CD14-positive monocyte (primary cell): ENCODE results near the gene SMARCA2. TPM values are rescaled to one million over a fixed set of nuclear protein-coding genes. Genes with fewer than 3 reads are reported as not detected.

Experiments used
- DNase-seq, 3 donors: peaks; one replicate each; pipeline ENCODE4 v3.0.0-alpha.2; 2011 to 2022
- H2AFZ ChIP-seq: 2 replicates; pipeline ENCODE4 v1.6.0; 2012; ENCODE audit warnings: mild to moderate bottlenecking, low read depth, low read length, inconsistent platforms; ENCODE audit not compliant: insufficient read depth, poor library complexity, severe bottlenecking
- H3K27ac ChIP-seq, 2 donors: 1 replicate in 1 of 2; 2 replicates in 1 of 2; pipeline ENCODE4 v1.5.1; 2012 to 2013; ENCODE audit warnings: low read length in 2 of 2, control low read depth in 1 of 2, inconsistent platforms in 1 of 2, low read depth in 1 of 2, mild to moderate bottlenecking in 1 of 2
- H3K27me3 ChIP-seq, 2 donors: one replicate each; pipeline versions ENCODE4 v1.6.0 to v1.6.1; 2011 to 2013; ENCODE audit warnings: low read length in 2 of 2; ENCODE audit not compliant: control insufficient read depth in 2 of 2, insufficient read depth in 2 of 2
- H3K36me3 ChIP-seq, 2 donors: replicated peaks in 1 of 2; 1 replicate in 1 of 2; 2 replicates in 1 of 2; pipeline versions ENCODE4 v1.5.1 to v1.6.1; 2012 to 2013; ENCODE audit warnings: low read length in 2 of 2, control low read depth in 1 of 2, inconsistent platforms in 1 of 2, mild to moderate bottlenecking in 1 of 2; ENCODE audit not compliant: insufficient read depth in 2 of 2, control insufficient read depth in 1 of 2
- H3K4me1 ChIP-seq, 2 donors: 1 replicate in 1 of 2; 2 replicates in 1 of 2; pipeline versions ENCODE4 v1.5.1 to v1.6.1; 2012 to 2013; ENCODE audit warnings: low read length in 2 of 2, control low read depth in 1 of 2, inconsistent platforms in 1 of 2, mild to moderate bottlenecking in 1 of 2, moderate library complexity in 1 of 2; ENCODE audit not compliant: insufficient read depth in 2 of 2, control insufficient read depth in 1 of 2
- H3K4me2 ChIP-seq: replicated peaks from 2 replicates; pipeline ENCODE3; 2012; ENCODE audit warnings: low read length, moderate library complexity, mild to moderate bottlenecking; ENCODE audit not compliant: poor library complexity, severe bottlenecking; ENCODE audit errors: extremely low read depth
- H3K4me3 ChIP-seq, 3 experiments: fragments of 200-600 bp in 1 of 3; sonication (generic) in 1 of 3; replicated peaks in 1 of 3; 1 replicate in 2 of 3; 2 replicates in 1 of 3; pipeline ENCODE4 v1.5.1; 2011 to 2013; ENCODE audit warnings: low read length in 3 of 3, mild to moderate bottlenecking in 3 of 3, control low read depth in 2 of 3, low read depth in 2 of 3, inconsistent platforms in 1 of 3, moderate library complexity in 1 of 3
- H3K79me2 ChIP-seq: 2 replicates; pipeline ENCODE4 v1.6.0; 2012; ENCODE audit warnings: mild to moderate bottlenecking, control low read depth, inconsistent platforms, low read length, moderate library complexity; ENCODE audit not compliant: insufficient read depth
- H3K9ac ChIP-seq: 2 replicates; pipeline ENCODE4 v1.6.0; 2017; ENCODE audit warnings: low read length, mild to moderate bottlenecking; ENCODE audit not compliant: insufficient read depth, poor library complexity, severe bottlenecking
- H3K9me3 ChIP-seq, 2 donors: replicated peaks in 1 of 2; 1 replicate in 1 of 2; 2 replicates in 1 of 2; pipeline versions ENCODE4 v1.5.1 to v1.6.1; 2012 to 2013; ENCODE audit warnings: low read length in 2 of 2, control low read depth in 1 of 2; ENCODE audit not compliant: control insufficient read depth in 1 of 2, insufficient read depth in 1 of 2
- H4K20me1 ChIP-seq: 2 replicates; pipeline ENCODE4 v1.6.0; 2012; ENCODE audit warnings: mild to moderate bottlenecking, low read length, control low read depth, moderate library complexity; ENCODE audit not compliant: insufficient read depth
- H3K27ac Mint-ChIP-seq, 7 donors: one replicate each; pipeline ENCODE4 v1.8.0; 2020; ENCODE audit warnings: mild to moderate bottlenecking in 7 of 7, mixed read lengths in 7 of 7, moderate library complexity in 6 of 7, inconsistent platforms in 2 of 7
- H3K27me3 Mint-ChIP-seq, 3 donors: one replicate each; pipeline ENCODE4 v1.8.0; 2021 to 2022; ENCODE audit warnings: low read depth in 3 of 3, mild to moderate bottlenecking in 3 of 3, mixed read lengths in 3 of 3, moderate library complexity in 3 of 3, inconsistent platforms in 1 of 3
- H3K36me3 Mint-ChIP-seq, 2 donors: one replicate each; pipeline ENCODE4 v1.8.0; 2020; ENCODE audit warnings: mixed read lengths in 2 of 2, inconsistent platforms in 1 of 2, mild to moderate bottlenecking in 1 of 2
- H3K4me1 Mint-ChIP-seq: one replicate; pipeline ENCODE4 v1.8.0; 2020; ENCODE audit warnings: mild to moderate bottlenecking, mixed read lengths
- H3K4me3 Mint-ChIP-seq, 2 donors: one replicate each; pipeline ENCODE4 v1.8.0; 2020; ENCODE audit warnings: mild to moderate bottlenecking in 2 of 2, mixed read lengths in 2 of 2, moderate library complexity in 1 of 2
- H3K9me3 Mint-ChIP-seq, 7 donors: one replicate each; pipeline ENCODE4 v1.8.0; 2020 to 2022; ENCODE audit warnings: mixed read lengths in 7 of 7, mild to moderate bottlenecking in 6 of 7, moderate library complexity in 6 of 7, inconsistent platforms in 2 of 7
- WGBS: methylation state at CpG from one replicate; pipeline ENCODE4 v1.1.5; 2013; ENCODE audit warnings: missing lambda C conversion rate; ENCODE audit not compliant: insufficient coverage; 5-methylcytosine and 5-hydroxymethylcytosine counted together
- intact Hi-C, 2 donors: fragments of 100-400 bp; cut with micrococcal nuclease; formaldehyde crosslinking; loops; one replicate each; pipeline versions ENCODE4 v1.15.0 to v1.15.1; 2023
- polyA plus RNA-seq, 3 donors: library from polyadenylated mRNA; depleted of rRNA in 1 of 3; unstranded in 2 of 3; stranded (reverse) in 1 of 3; fragments of 300-500 nt in 2 of 3; fragments of >200 nt in 1 of 3; fragmentation: Illumina TruSeq in 2 of 3; gene quantifications; 1 replicate in 2 of 3; 2 replicates in 1 of 3; pipeline ENCODE4 v1.2.3, GENCODE V29; 2012 to 2021
- TF ChIP-seq, protein P1 (sequence below): fragments of 200-600 bp; IDR thresholded peaks from one replicate; pipeline ENCODE4 v1.8.0; 2022; ENCODE audit warnings: antibody characterized with exemption, mild to moderate bottlenecking

The SMARCA2 gene
- polyA plus RNA-seq, 3 donors = 11.0 to 54.7 (median 11.8) TPM

DNA sequence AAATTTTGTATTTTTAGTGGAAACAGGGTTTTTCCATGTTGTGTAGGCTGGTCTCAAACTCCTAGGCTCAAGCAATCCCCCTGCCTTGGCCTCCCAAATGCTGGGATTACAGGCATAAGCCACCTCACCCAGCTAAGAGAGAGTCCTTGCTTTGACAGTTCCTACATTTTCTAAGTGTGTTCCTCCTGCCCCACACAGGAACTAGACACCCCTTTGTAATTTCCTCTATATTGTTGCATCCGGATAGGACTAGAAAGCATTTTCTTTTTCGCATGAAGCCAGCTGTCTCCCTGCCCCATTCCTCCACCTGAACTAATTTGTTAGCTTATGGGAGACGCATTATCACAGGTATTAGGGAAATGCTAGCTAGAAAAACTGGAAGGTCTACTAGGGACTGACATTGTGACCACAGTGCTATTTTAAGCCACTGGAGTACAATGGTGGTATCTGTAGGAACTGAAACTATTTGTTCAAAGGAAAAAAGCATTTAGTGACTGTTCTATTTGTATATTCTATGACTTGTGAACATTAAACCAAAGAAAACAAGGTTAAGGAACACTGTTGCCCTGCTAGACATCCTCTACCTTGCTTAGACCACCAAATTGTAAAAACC is 214.1 kb downstream of the SMARCA2 start:
- peak in 2 of 3 donors; percentile 24 to 25 for DNase-seq
- Mint-ChIP-seq H3K9me3 (peaks cover 0 to 1% (median 0%) of the 10 kb centered on the region in 7 donors), H3K4me1 (peaks cover 26% of the 10 kb centered on the region), H3K36me3 (no peaks in the 10 kb centered on the region), H3K4me3 (peak overlapping the region in 1 of 2 donors; percentile 67), H3K27me3 (peaks cover 0 to 2% (median 0%) of the 10 kb centered on the region in 3 donors), H3K27ac (peak overlapping the region; percentile 20 to 86 (median 75))
- Histone ChIP-seq H3K4me3 (peak overlapping the region in 2 of 3 experiments; percentile 38 to 57), H4K20me1 (no peaks in the 10 kb centered on the region), H3K4me2 (peak overlapping the region; percentile 68), H3K79me2 (no peaks in the 10 kb centered on the region), H3K9me3 (no peaks in the 10 kb centered on the region), H3K27ac (peak overlapping the region; percentile 52 to 72), H2AFZ (peak overlapping the region; percentile 62), H3K9ac (no peak overlapping the region), H3K4me1 (peaks cover 23 to 25% of the 10 kb centered on the region in 2 donors), H3K27me3 (no peaks in the 10 kb centered on the region), H3K36me3 (no peaks in the 10 kb centered on the region)
- WGBS = no CpG with 5 or more reads among the region's 3 CpGs
- TF ChIP-seq, protein P1, sequence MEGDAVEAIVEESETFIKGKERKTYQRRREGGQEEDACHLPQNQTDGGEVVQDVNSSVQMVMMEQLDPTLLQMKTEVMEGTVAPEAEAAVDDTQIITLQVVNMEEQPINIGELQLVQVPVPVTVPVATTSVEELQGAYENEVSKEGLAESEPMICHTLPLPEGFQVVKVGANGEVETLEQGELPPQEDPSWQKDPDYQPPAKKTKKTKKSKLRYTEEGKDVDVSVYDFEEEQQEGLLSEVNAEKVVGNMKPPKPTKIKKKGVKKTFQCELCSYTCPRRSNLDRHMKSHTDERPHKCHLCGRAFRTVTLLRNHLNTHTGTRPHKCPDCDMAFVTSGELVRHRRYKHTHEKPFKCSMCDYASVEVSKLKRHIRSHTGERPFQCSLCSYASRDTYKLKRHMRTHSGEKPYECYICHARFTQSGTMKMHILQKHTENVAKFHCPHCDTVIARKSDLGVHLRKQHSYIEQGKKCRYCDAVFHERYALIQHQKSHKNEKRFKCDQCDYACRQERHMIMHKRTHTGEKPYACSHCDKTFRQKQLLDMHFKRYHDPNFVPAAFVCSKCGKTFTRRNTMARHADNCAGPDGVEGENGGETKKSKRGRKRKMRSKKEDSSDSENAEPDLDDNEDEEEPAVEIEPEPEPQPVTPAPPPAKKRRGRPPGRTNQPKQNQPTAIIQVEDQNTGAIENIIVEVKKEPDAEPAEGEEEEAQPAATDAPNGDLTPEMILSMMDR = no peak
- intact Hi-C loops = no loop called here

DNA sequence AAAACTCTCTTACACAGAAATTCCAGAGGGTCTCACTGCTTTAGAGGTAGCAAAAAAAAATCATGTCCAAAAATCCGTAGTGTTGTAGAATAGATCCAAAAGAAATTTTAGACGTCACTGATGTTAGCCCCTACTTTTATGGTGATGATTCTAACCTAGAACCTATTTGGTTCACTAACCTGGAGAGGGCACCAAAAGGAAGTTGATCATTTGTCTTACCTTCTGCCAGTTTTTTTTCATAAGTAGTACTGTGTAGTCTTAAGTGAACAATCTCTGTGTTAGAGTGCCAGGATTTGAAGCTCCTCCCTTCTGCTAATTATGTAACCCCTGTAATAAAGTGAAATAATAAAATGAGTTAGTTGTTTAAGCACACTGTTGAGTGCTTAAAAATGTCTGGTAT is 215.2 kb downstream of the SMARCA2 start:
- Histone ChIP-seq H3K36me3 (no peaks in the 10 kb centered on the region), H3K9me3 (no peaks in the 10 kb centered on the region), H4K20me1 (no peaks in the 10 kb centered on the region), H2AFZ (no peak overlapping the region), H3K4me2 (no peak overlapping the region), H3K4me3 (no peak overlapping the region), H3K27ac (peak overlapping the region in 1 of 2 donors; percentile 72), H3K4me1 (peaks cover 23 to 25% of the 10 kb centered on the region in 2 donors), H3K27me3 (no peaks in the 10 kb centered on the region), H3K79me2 (no peaks in the 10 kb centered on the region), H3K9ac (no peak overlapping the region)
- WGBS = no CpG with 5 or more reads among the region's 2 CpGs
- intact Hi-C loops = no loop called here
- peaks cover 26% of the 10 kb centered on the region for H3K4me1 Mint-ChIP-seq
- peaks cover 0 to 2% (median 0%) of the 10 kb centered on the region in 3 donors for H3K27me3 Mint-ChIP-seq
- H3K36me3 Mint-ChIP-seq = no peaks in the 10 kb centered on the region
- peaks cover 0 to 1% (median 0%) of the 10 kb centered on the region in 7 donors for H3K9me3 Mint-ChIP-seq
- DNase-seq = no peak
- H3K4me3 Mint-ChIP-seq = no peak overlapping the region
- H3K27ac Mint-ChIP-seq = no peak overlapping the region
- TF ChIP-seq, protein P1 = no peak
